ENCODE data around the gene ADAP1.

Gene ADAP1

DNA sequence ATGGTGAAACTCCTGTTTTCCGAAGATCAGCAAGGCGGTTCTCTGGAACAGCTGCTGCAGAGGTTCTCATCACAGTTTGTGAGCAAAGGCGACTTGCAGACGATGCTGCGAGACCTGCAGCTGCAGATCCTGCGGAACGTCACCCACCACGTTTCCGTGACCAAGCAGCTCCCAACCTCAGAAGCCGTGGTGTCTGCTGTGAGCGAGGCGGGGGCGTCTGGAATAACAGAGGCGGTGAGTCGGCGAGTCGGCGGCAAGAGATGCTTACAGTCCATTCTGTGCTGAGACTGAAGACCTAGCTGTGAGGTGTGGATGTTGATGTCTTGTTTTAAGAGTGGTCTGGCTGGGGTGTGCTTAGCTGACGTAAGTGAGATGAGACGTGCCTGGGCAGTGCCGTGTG lies 94.3 kb downstream of the ADAP1 start:
- Histone ChIP-seq H3K4me3 (ENCODE audit: low read depth, low read length) (no peak overlapping the region), H3K36me3 (peaks cover 67% of the 10 kb centered on the region), H3K27me3 (no peaks in the 10 kb centered on the region), H3K9me3 (no peaks in the 10 kb centered on the region), H3K4me1 (no peaks in the 10 kb centered on the region)
- TF ChIP-seq, protein P1, sequence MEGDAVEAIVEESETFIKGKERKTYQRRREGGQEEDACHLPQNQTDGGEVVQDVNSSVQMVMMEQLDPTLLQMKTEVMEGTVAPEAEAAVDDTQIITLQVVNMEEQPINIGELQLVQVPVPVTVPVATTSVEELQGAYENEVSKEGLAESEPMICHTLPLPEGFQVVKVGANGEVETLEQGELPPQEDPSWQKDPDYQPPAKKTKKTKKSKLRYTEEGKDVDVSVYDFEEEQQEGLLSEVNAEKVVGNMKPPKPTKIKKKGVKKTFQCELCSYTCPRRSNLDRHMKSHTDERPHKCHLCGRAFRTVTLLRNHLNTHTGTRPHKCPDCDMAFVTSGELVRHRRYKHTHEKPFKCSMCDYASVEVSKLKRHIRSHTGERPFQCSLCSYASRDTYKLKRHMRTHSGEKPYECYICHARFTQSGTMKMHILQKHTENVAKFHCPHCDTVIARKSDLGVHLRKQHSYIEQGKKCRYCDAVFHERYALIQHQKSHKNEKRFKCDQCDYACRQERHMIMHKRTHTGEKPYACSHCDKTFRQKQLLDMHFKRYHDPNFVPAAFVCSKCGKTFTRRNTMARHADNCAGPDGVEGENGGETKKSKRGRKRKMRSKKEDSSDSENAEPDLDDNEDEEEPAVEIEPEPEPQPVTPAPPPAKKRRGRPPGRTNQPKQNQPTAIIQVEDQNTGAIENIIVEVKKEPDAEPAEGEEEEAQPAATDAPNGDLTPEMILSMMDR (IDR thresholded peaks at IDR 0.05; ENCODE audit: low read depth, low read length), result no peak
- DNase-seq, result no peak

DNA sequence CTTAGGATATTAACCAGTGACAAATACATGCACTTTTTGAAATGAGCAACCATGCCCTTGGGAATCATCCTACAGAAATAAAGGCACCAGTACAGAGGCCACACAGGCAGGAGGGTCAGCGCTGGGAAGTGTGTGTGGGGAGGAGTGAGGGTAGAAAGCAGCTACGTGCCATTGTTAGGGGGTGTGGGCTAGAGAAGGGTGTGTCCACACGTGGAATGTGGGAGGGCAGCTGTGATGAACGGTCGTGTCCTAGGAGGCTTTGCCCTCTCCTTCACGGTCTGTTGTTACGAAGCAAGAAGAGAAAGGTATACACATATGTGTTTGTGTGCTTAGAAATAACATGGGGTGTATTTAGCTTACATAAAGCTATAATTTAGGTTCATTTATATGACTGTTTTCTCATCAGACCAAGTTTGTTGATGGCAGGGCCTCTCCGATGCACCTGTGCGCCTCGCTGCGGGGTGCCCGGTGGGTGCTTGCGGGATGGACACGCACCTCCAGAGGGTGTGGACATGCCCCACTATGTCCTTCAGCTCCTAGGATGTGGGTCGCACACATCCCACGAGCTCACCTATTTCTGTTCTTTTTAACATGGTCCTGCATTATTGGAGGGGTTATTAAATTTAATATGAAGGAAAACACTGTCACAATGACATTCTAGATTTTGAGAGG lies 95.0 kb downstream of the ADAP1 start:
- Histone ChIP-seq H3K27me3 (no peaks in the 10 kb centered on the region), H3K4me3 (ENCODE audit: low read depth, low read length) (no peak overlapping the region), H3K36me3 (peaks cover 66% of the 10 kb centered on the region), H3K9me3 (no peaks in the 10 kb centered on the region), H3K4me1 (no peaks in the 10 kb centered on the region)
- DNase-seq, result no peak
- TF ChIP-seq, protein P1 (IDR thresholded peaks at IDR 0.05; ENCODE audit: low read depth, low read length), result no peak

DNA sequence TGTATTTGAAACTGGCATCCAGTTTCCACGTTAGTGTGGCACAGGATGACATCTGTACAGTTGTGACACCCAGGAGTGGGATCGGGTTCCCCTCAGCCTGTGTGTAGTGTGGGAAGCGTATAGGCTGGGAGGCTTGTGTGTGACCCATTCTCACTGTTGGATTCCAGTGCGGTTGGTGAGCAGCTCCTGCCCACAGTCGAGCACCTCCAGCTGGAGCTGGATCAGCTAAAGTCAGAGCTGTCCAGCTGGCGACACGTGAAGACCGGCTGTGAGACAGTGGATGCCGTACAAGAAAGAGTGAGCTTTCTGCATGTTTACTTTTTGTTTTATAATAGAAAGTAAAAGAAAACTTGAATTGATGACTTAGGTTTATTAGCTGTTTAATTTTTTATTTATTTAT lies 96.8 kb downstream of the ADAP1 start:
- TF ChIP-seq, protein P1 (IDR thresholded peaks at IDR 0.05; ENCODE audit: low read depth, low read length), result no peak
- Histone ChIP-seq H3K4me3 (ENCODE audit: low read depth, low read length) (no peak overlapping the region), H3K36me3 (peaks cover 80% of the 10 kb centered on the region), H3K9me3 (no peaks in the 10 kb centered on the region), H3K27me3 (no peaks in the 10 kb centered on the region), H3K4me1 (no peaks in the 10 kb centered on the region)
- DNase-seq, result no peak

DNA sequence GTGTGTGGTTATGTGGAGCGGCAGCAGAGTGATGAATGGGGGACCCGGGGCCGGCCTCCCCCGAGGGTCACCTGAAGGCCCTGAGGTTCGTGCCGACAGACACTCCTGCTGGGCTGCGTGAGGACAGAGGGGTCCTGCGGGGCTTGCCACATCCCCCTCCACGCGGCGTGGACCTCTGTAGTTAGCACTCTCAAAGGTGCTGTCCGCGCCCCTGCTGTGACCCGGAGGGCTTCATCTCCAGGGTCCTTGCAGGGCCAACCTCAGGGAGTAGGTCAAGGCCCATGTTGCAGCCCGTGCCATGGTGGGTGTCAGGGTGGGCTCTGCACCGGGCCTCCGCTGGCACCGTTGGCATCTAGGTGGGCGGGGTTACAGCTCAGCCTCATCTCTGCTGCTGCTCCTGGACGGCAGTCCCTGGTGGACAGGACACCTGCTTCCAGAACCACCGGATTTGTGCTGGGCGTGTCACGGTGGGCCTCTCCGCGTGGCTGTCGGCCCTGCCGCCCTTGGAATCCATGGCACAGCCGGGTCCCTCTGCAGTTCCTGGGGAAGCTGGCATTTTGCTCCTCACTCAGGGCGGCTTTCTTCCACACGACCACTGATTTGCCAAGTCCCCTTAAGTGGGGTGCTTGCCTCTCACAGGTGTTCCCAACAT lies 97.9 kb downstream of the ADAP1 start:
- DNase-seq, result no peak
- TF ChIP-seq, protein P1 (IDR thresholded peaks at IDR 0.05; ENCODE audit: low read depth, low read length), result no peak
- Histone ChIP-seq H3K4me1 (no peaks in the 10 kb centered on the region), H3K9me3 (no peaks in the 10 kb centered on the region), H3K4me3 (ENCODE audit: low read depth, low read length) (no peak overlapping the region), H3K27me3 (no peaks in the 10 kb centered on the region), H3K36me3 (peaks cover 79% of the 10 kb centered on the region)

DNA sequence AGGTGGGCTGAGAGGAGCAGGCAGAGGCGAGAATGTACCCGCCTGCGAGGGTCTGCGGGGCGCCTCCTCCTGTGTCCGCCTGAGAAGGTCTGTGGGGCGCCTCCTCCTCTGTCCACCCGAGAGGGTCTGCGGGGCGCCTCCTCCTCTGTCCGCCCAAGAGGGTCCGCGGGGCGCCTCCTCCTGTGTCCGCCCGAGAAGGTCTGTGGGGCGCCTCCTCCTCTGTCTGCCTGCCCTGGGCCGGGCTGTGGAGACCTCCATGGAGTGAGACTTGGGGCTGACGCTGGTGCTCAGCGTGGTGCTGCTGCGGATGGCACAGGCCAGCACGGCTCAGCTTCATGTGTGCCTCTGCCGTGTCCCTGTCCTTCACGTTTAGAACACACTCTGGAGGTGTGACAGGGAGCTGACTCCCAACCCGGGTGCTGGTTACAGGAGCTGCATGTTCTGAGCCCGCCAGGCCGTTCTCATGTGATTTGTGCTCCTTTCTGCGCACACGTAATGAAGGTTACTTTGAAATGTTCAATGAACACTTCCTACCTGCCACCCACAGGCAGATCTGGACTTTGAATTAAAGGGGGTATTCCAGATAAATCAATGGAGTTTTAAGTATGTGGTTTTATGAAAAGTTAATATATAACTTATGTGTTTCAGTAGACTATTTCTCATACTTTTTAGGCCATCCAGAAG lies 98.7 kb downstream of the ADAP1 start:
- Histone ChIP-seq H3K9me3 (no peaks in the 10 kb centered on the region), H3K36me3 (peaks cover 71% of the 10 kb centered on the region), H3K27me3 (no peaks in the 10 kb centered on the region), H3K4me1 (no peaks in the 10 kb centered on the region), H3K4me3 (ENCODE audit: low read depth, low read length) (no peak overlapping the region)
- TF ChIP-seq, protein P1 (IDR thresholded peaks at IDR 0.05; ENCODE audit: low read depth, low read length), result no peak
- DNase-seq, result no peak
